Liver (tissue), 9 donors: ENCODE measurements around the gene RIC1. TPM values are rescaled to one million over a fixed set of nuclear protein-coding genes. Genes with fewer than 3 reads are reported as not detected.

Experiments used
- DNase-seq: peaks from one replicate; pipeline ENCODE4 v3.0.0-alpha.2; 2017; ENCODE audit warnings: low spot score
- H3K27ac ChIP-seq, 2 donors: one replicate each; pipeline ENCODE4 v1.7.0; 2013; ENCODE audit warnings: inconsistent platforms in 2 of 2, low read length in 2 of 2, control low read depth in 1 of 2, low read depth in 1 of 2, mild to moderate bottlenecking in 1 of 2
- H3K27me3 ChIP-seq, 4 donors: one replicate each; pipeline versions ENCODE4 v1.6.1 to v1.7.0; 2013; ENCODE audit warnings: low read length in 3 of 4, inconsistent platforms in 1 of 4, mild to moderate bottlenecking in 1 of 4, moderate library complexity in 1 of 4; ENCODE audit not compliant: control insufficient read depth in 4 of 4, insufficient read depth in 4 of 4
- H3K36me3 ChIP-seq, 4 donors: one replicate each; pipeline versions ENCODE4 v1.6.1 to v1.7.0; 2013; ENCODE audit warnings: low read length in 3 of 4, mild to moderate bottlenecking in 3 of 4, low read depth in 1 of 4, moderate library complexity in 1 of 4; ENCODE audit not compliant: control insufficient read depth in 4 of 4, insufficient read depth in 3 of 4
- H3K4me1 ChIP-seq, 4 donors: one replicate each; pipeline versions ENCODE4 v1.6.1 to v1.7.0; 2013; ENCODE audit warnings: low read length in 3 of 4, mild to moderate bottlenecking in 3 of 4, moderate library complexity in 1 of 4; ENCODE audit not compliant: control insufficient read depth in 4 of 4, insufficient read depth in 4 of 4
- H3K4me3 ChIP-seq, 3 donors: one replicate each; pipeline versions ENCODE4 v1.6.1 to v1.7.0; 2013; ENCODE audit warnings: low read length in 3 of 3, control low read depth in 1 of 3, low read depth in 1 of 3, mild to moderate bottlenecking in 1 of 3
- H3K9ac ChIP-seq, 2 donors: one replicate each; pipeline ENCODE4 v1.7.0; 2013; ENCODE audit warnings: low read length in 2 of 2, mild to moderate bottlenecking in 2 of 2, moderate library complexity in 2 of 2, control low read depth in 1 of 2, low read depth in 1 of 2
- H3K9me3 ChIP-seq, 4 donors: one replicate each; pipeline versions ENCODE4 v1.6.1 to v1.7.0; 2013; ENCODE audit warnings: low read length in 3 of 4; ENCODE audit not compliant: control insufficient read depth in 4 of 4
- EGR1 ChIP-seq, 2 donors: IDR thresholded peaks; 2 replicates each; pipeline ENCODE4 v1.6.1; 2016 to 2018; ENCODE audit warnings: antibody characterized with exemption in 2 of 2, low read depth in 2 of 2
- FOXA1 ChIP-seq: IDR thresholded peaks from 2 replicates; pipeline ENCODE4 v1.6.1; 2016; ENCODE audit warnings: antibody characterized with exemption
- FOXA2 ChIP-seq: IDR thresholded peaks from 2 replicates; pipeline ENCODE4 v1.6.1; 2016; ENCODE audit warnings: antibody characterized with exemption
- GABPA ChIP-seq, 2 donors: IDR thresholded peaks in 1 of 2; conservative IDR thresholded peaks in 1 of 2; 2 replicates each; pipeline ENCODE4 v1.6.1; 2016; ENCODE audit warnings: antibody characterized with exemption in 2 of 2, mild to moderate bottlenecking in 1 of 2, moderate library complexity in 1 of 2
- HNF4A ChIP-seq, 2 donors: conservative IDR thresholded peaks; 2 replicates each; pipeline ENCODE4 v1.6.1; 2016; ENCODE audit warnings: antibody characterized with exemption in 2 of 2, mild to moderate bottlenecking in 2 of 2
- HNF4G ChIP-seq: IDR thresholded peaks from 2 replicates; pipeline ENCODE4 v1.6.1; 2016; ENCODE audit warnings: antibody characterized with exemption
- JUND ChIP-seq, 2 donors: IDR thresholded peaks; 2 replicates each; pipeline ENCODE4 v1.6.1; 2016; ENCODE audit warnings: antibody characterized with exemption in 2 of 2
- NR2F2 ChIP-seq: IDR thresholded peaks from 2 replicates; pipeline ENCODE4 v1.6.1; 2016; ENCODE audit warnings: antibody characterized with exemption
- RAD21 ChIP-seq, 2 donors: IDR thresholded peaks; 2 replicates each; pipeline ENCODE4 v1.6.1; 2016; ENCODE audit warnings: antibody characterized with exemption in 2 of 2, mild to moderate bottlenecking in 2 of 2
- RXRA ChIP-seq, 2 donors: IDR thresholded peaks; 2 replicates each; pipeline ENCODE4 v1.6.1; 2017 to 2018; ENCODE audit warnings: antibody characterized with exemption in 2 of 2, mild to moderate bottlenecking in 1 of 2
- SP1 ChIP-seq: IDR thresholded peaks from 2 replicates; pipeline ENCODE4 v1.6.1; 2018; ENCODE audit warnings: antibody characterized with exemption, mild to moderate bottlenecking
- TAF1 ChIP-seq: conservative IDR thresholded peaks from 2 replicates; pipeline ENCODE4 v1.6.1; 2016; ENCODE audit warnings: antibody characterized with exemption, mild to moderate bottlenecking
- YY1 ChIP-seq: IDR thresholded peaks from 2 replicates; pipeline ENCODE4 v1.6.1; 2016; ENCODE audit warnings: antibody characterized with exemption, mild to moderate bottlenecking
- WGBS: extraction: QIAGEN DNeasy Blood & Tissue Kit; methylation state at CpG from one replicate; pipeline ENCODE4 v1.1.7; 2013; 5-methylcytosine and 5-hydroxymethylcytosine counted together
- polyA plus RNA-seq, 2 donors: library from polyadenylated mRNA; stranded (reverse) in 1 of 2; unstranded in 1 of 2; fragments of 200-250 nt in 1 of 2; fragments of >200 nt in 1 of 2; fragmentation: Nextera tagmentation in 1 of 2; extraction: Ambion mirVana in 1 of 2; gene quantifications; one replicate each; pipeline versions ENCODE4 v1.2.1 to v1.2.3, GENCODE V29; 2013 to 2015
- total RNA-seq, 2 donors: library from RNA; depleted of rRNA; stranded (reverse); fragments of >200 nt; gene quantifications; one replicate each; pipeline ENCODE4 v1.2.3, GENCODE V29; 2014
- TF ChIP-seq, protein P1 (sequence below): fragments of 150-350 bp; IDR thresholded peaks from 2 replicates; pipeline ENCODE4 v1.5.1; 2017; ENCODE audit warnings: improper control_type of control experiment, low read depth, low read length; ENCODE audit not compliant: missing input control
- TF ChIP-seq, protein P2 (sequence below): IDR thresholded peaks from 2 replicates; pipeline ENCODE4 v1.6.1; 2016; ENCODE audit warnings: antibody characterized with exemption
- TF ChIP-seq, protein P3 (sequence below): IDR thresholded peaks from 2 replicates; pipeline ENCODE4 v1.6.1; 2016; ENCODE audit warnings: antibody characterized with exemption
- TF ChIP-seq, protein P4 (sequence below): IDR thresholded peaks from 2 replicates; pipeline ENCODE4 v1.6.1; 2016; ENCODE audit warnings: antibody characterized with exemption
- TF ChIP-seq, protein P5 (sequence below): IDR thresholded peaks from 2 replicates; pipeline ENCODE4 v1.6.1; 2016; ENCODE audit warnings: antibody characterized with exemption, mild to moderate bottlenecking
- donor health status: healthy.
- donor health status: healthy.
- donor health status: healthy.
- donor health status: healthy.
- donor health status: healthy.

Gene RIC1
- total and polyA plus RNA-seq, 4 donors, result 4.1 to 25.8 (median 9.8) TPM

DNA sequence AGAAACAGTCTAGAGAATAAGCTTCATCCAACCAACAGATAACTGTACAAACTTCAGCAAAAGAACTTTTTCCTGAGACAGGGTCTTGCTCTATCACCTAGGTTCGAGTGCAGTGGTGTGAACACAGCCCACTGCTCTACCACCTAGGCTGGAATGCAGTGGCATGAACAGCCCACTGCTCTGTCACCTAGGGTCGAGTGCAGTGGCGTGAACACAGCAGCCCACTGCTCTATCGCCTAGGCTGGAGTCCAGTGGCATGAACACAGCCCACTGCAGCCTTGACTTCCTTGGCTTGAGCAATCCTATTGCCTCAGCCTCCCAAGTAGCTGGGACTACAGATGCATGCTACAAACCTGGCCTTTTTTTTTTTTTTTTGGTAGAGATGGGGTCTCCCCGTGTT, 160.6 kb downstream of the RIC1 start:
- Histone ChIP-seq H3K9ac (no peak overlapping the region), H3K4me1 (peaks cover 0 to 4% (median 2%) of the 10 kb centered on the region in 4 donors), H3K4me3 (no peak overlapping the region), H3K27me3 (no peaks in the 10 kb centered on the region), H3K9me3 (no peaks in the 10 kb centered on the region), H3K27ac (no peak overlapping the region), H3K36me3 (peaks cover 0 to 8% (median 3%) of the 10 kb centered on the region in 4 donors)
- no peak for DNase-seq
- WGBS, result 96% methylated on average over 5 of the region's 5 CpGs
- TF ChIP-seq FOXA1, result no peak
- TF ChIP-seq FOXA2, result no peak
- no peak for TF ChIP-seq NR2F2
- no peak for TF ChIP-seq RXRA (IDR thresholded peaks at IDR 0.05)
- TF ChIP-seq, protein P1, sequence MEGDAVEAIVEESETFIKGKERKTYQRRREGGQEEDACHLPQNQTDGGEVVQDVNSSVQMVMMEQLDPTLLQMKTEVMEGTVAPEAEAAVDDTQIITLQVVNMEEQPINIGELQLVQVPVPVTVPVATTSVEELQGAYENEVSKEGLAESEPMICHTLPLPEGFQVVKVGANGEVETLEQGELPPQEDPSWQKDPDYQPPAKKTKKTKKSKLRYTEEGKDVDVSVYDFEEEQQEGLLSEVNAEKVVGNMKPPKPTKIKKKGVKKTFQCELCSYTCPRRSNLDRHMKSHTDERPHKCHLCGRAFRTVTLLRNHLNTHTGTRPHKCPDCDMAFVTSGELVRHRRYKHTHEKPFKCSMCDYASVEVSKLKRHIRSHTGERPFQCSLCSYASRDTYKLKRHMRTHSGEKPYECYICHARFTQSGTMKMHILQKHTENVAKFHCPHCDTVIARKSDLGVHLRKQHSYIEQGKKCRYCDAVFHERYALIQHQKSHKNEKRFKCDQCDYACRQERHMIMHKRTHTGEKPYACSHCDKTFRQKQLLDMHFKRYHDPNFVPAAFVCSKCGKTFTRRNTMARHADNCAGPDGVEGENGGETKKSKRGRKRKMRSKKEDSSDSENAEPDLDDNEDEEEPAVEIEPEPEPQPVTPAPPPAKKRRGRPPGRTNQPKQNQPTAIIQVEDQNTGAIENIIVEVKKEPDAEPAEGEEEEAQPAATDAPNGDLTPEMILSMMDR, result no peak
- no peak for TF ChIP-seq RAD21 (IDR thresholded peaks at IDR 0.05)
- no peak for TF ChIP-seq JUND (IDR thresholded peaks at IDR 0.05)
- TF ChIP-seq HNF4G, result no peak
- no peak for TF ChIP-seq GABPA (IDR thresholded peaks at IDR 0.05 in 1 of 2, conservative IDR thresholded peaks at IDR 0.05 in 1 of 2)
- no peak for TF ChIP-seq TAF1
- TF ChIP-seq, protein P2, sequence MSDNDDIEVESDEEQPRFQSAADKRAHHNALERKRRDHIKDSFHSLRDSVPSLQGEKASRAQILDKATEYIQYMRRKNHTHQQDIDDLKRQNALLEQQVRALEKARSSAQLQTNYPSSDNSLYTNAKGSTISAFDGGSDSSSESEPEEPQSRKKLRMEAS, result no peak
- TF ChIP-seq, protein P3, sequence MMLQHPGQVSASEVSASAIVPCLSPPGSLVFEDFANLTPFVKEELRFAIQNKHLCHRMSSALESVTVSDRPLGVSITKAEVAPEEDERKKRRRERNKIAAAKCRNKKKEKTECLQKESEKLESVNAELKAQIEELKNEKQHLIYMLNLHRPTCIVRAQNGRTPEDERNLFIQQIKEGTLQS, result no peak
- no peak for TF ChIP-seq SP1
- TF ChIP-seq, protein P4, sequence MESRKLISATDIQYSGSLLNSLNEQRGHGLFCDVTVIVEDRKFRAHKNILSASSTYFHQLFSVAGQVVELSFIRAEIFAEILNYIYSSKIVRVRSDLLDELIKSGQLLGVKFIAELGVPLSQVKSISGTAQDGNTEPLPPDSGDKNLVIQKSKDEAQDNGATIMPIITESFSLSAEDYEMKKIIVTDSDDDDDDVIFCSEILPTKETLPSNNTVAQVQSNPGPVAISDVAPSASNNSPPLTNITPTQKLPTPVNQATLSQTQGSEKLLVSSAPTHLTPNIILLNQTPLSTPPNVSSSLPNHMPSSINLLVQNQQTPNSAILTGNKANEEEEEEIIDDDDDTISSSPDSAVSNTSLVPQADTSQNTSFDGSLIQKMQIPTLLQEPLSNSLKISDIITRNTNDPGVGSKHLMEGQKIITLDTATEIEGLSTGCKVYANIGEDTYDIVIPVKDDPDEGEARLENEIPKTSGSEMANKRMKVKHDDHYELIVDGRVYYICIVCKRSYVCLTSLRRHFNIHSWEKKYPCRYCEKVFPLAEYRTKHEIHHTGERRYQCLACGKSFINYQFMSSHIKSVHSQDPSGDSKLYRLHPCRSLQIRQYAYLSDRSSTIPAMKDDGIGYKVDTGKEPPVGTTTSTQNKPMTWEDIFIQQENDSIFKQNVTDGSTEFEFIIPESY, result no peak
- no peak for TF ChIP-seq EGR1 (IDR thresholded peaks at IDR 0.05; ENCODE audit: low read depth in 2 of 2)
- TF ChIP-seq YY1, result no peak
- TF ChIP-seq HNF4A (conservative IDR thresholded peaks at IDR 0.05), result no peak
- TF ChIP-seq, protein P5, sequence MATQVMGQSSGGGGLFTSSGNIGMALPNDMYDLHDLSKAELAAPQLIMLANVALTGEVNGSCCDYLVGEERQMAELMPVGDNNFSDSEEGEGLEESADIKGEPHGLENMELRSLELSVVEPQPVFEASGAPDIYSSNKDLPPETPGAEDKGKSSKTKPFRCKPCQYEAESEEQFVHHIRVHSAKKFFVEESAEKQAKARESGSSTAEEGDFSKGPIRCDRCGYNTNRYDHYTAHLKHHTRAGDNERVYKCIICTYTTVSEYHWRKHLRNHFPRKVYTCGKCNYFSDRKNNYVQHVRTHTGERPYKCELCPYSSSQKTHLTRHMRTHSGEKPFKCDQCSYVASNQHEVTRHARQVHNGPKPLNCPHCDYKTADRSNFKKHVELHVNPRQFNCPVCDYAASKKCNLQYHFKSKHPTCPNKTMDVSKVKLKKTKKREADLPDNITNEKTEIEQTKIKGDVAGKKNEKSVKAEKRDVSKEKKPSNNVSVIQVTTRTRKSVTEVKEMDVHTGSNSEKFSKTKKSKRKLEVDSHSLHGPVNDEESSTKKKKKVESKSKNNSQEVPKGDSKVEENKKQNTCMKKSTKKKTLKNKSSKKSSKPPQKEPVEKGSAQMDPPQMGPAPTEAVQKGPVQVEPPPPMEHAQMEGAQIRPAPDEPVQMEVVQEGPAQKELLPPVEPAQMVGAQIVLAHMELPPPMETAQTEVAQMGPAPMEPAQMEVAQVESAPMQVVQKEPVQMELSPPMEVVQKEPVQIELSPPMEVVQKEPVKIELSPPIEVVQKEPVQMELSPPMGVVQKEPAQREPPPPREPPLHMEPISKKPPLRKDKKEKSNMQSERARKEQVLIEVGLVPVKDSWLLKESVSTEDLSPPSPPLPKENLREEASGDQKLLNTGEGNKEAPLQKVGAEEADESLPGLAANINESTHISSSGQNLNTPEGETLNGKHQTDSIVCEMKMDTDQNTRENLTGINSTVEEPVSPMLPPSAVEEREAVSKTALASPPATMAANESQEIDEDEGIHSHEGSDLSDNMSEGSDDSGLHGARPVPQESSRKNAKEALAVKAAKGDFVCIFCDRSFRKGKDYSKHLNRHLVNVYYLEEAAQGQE, result no peak
